ENCODE data around the gene TMC5. TPM values are rescaled to one million over a fixed set of nuclear protein-coding genes. Genes with fewer than 3 reads are reported as not detected.
A peak's percentile ranks its signal among the peaks of the same experiment; 100 is the strongest.

Gene TMC5
- total and polyA plus RNA-seq, 2 of the 13 experiments (the other 11 are each of a cell fraction or from before 2014, with no cell fraction given) = 0.09 to 0.41 TPM

GRCh38 chr16:19523184-19523558, 105.5 kb downstream of the TMC5 start (continued):
- TF ChIP-seq HNF1B (CRISPR knock-in tag; IDR thresholded peaks at IDR 0.05) = no peak
- TF ChIP-seq ZNF326 (CRISPR knock-in tag; IDR thresholded peaks at IDR 0.05; ENCODE audit: borderline replicate concordance) = no peak
- TF ChIP-seq ZBTB37 (CRISPR knock-in tag; IDR thresholded peaks at IDR 0.05) = no peak
- TF ChIP-seq ZNF441 (CRISPR knock-in tag; IDR thresholded peaks at IDR 0.05; ENCODE audit: borderline replicate concordance) = no peak
- TF ChIP-seq ZNF614 (CRISPR knock-in tag; IDR thresholded peaks at IDR 0.05; ENCODE audit: borderline replicate concordance) = no peak
- TF ChIP-seq SMAD9 (CRISPR knock-in tag; IDR thresholded peaks at IDR 0.05) = peak; percentile 56; the same call in 1 of the 2 replicates
- no peak for TF ChIP-seq NFYC (CRISPR knock-in tag; IDR thresholded peaks at IDR 0.05)
- no peak for TF ChIP-seq UBTF (CRISPR knock-in tag; IDR thresholded peaks at IDR 0.05)
- no peak for TF ChIP-seq ZNF850 (CRISPR knock-in tag; conservative IDR thresholded peaks at IDR 0.05)
- TF ChIP-seq ARID3A (IDR thresholded peaks at IDR 0.05; ENCODE audit: low read depth, low read length) = 0 out of 2 replicates have a peak, but pooled peaks have one; percentile 6
- no peak for TF ChIP-seq E2F2 (CRISPR knock-in tag; IDR thresholded peaks at IDR 0.05; ENCODE audit: borderline replicate concordance)
- no peak for TF ChIP-seq PRMT3 (CRISPR knock-in tag; IDR thresholded peaks at IDR 0.05; ENCODE audit: borderline replicate concordance, low read depth)
- TF ChIP-seq ZNF354B (CRISPR knock-in tag; IDR thresholded peaks at IDR 0.05) = no peak
- TF ChIP-seq ZNF670 (CRISPR knock-in tag; IDR thresholded peaks at IDR 0.05; ENCODE audit: borderline replicate concordance) = no peak
- no peak for TF ChIP-seq ZNF720 (CRISPR knock-in tag; IDR thresholded peaks at IDR 0.05)
- TF ChIP-seq ATF1 (CRISPR knock-in tag; IDR thresholded peaks at IDR 0.05) = no peak
- 0 out of 2 replicates have a peak, but pooled peaks have one; percentile 3 for TF ChIP-seq SPEN (CRISPR knock-in tag; IDR thresholded peaks at IDR 0.05; ENCODE audit: low read depth)
- no peak for TF ChIP-seq NR1H2 (CRISPR knock-in tag; IDR thresholded peaks at IDR 0.05; ENCODE audit: borderline replicate concordance, low read depth)
- TF ChIP-seq RAD51 (IDR thresholded peaks at IDR 0.05; ENCODE audit: borderline replicate concordance) = no peak
- no peak for TF ChIP-seq ZNF704 (CRISPR knock-in tag; IDR thresholded peaks at IDR 0.05; ENCODE audit: borderline replicate concordance)
